GM21717 (cell line): Measurements from ENCODE around the gene PLA2G2A.
"Not testable (repeated sequence)": the region's sequence is repeated elsewhere in the genome, so short reads cannot be mapped to it uniquely, and the experiment has no call there.

ENCODE experiments used
- ATAC-seq: cut with Tn5 transposase; IDR thresholded peaks from one replicate; pipeline ENCODE4 v1.9.1; 2021; ENCODE audit warnings: mild to moderate bottlenecking, moderate library complexity; ENCODE audit not compliant: unreplicated experiment

PLA2G2A gene, protein sequence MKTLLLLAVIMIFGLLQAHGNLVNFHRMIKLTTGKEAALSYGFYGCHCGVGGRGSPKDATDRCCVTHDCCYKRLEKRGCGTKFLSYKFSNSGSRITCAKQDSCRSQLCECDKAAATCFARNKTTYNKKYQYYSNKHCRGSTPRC

GRCh38 chr1:19979494-19979977 lies at the start of gene PLA2G2A:
Gene PLA2G2A, minus strand, starts transcription at chr1:19979618. Its CDS starts 845 bp downstream, at chr1:19978773.
- no peak for ATAC-seq

- ATAC-seq: no peak
These were observed 49.3 kb upstream of the PLA2G2A start for GRCh38 chr1:20028726-20029125.

DNA sequence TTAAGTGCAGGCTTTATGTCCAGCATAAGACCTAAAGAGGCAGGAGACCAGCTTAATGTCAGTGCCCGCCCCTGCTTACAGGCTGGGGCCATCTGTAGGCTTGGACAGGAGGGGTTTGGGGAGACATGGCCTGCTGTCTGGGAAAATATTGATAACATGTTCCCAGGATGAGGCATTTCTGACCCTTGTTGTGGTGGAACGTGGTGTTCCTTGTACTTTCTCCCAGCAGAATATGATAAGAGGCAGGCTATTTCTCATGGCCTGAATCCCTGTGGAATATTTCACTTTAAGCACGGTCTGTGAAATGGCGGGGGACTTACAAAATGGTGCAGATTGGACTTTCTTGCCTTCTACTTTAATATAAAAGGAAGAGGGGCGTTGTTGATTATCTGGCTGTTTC lies 48.7 kb upstream of the PLA2G2A start:
- no peak for ATAC-seq

GRCh38 chr1:20017741-20018140 lies 38.3 kb upstream of the PLA2G2A start:
- no peak for ATAC-seq

DNA sequence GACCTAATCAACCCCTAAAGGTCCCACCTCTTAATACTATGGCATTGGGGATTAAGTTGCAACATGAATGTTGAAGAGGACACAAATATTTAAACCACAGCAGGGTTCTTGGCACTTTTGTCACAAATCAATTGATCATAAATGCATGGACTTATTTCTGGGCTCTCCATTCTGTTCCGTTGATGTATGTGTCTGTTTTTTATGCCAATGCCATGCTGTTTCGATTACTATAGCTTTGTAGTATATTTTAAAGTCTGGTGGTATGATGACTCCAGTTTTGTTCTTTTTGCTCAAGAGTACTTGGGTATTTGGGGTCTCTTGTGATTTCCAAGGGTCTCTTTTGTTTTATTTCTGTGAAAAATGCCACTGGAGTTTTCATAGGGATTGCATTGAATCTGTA lies 34.7 kb upstream of the PLA2G2A start:
- ATAC-seq: no peak

GRCh38 chr1:20010016-20010415 lies 30.6 kb upstream of the PLA2G2A start:
- no peak for ATAC-seq

- no peak for ATAC-seq
These were observed 29.8 kb upstream of the PLA2G2A start for GRCh38 chr1:20009212-20009611.

DNA sequence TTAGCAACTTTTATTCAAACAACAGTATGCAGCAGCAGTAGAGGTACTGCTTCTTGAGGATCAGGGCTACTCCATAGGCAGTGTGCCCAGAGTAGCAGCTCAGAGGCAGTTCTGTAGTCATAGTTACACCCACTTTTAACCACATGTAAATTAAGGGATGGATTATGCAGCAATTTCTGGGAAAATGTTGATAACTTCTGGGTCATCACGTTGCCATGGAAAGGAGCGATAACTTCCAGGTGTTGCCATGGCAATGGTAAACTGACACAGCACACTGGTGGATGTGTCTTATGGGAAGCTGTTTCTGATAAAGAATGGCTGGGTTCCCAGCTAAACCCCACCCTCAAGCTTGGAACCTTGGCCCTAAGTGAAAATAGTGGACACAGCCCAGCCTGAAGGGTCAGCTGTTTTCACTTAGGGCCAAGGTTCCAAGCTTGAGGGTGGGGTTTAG lies 29.0 kb upstream of the PLA2G2A start:
- no peak for ATAC-seq

- not testable (repeated sequence) for ATAC-seq
These were observed 19.4 kb upstream of the PLA2G2A start for GRCh38 chr1:19998823-19999222.

- no peak for ATAC-seq
These were observed 11.3 kb upstream of the PLA2G2A start for GRCh38 chr1:19990689-19991088.

- ATAC-seq: not testable (repeated sequence)
These were observed 10.8 kb upstream of the PLA2G2A start for GRCh38 chr1:19990182-19990582.

- ATAC-seq: no peak
These were observed 9.0 kb upstream of the PLA2G2A start for GRCh38 chr1:19988267-19989006.

DNA sequence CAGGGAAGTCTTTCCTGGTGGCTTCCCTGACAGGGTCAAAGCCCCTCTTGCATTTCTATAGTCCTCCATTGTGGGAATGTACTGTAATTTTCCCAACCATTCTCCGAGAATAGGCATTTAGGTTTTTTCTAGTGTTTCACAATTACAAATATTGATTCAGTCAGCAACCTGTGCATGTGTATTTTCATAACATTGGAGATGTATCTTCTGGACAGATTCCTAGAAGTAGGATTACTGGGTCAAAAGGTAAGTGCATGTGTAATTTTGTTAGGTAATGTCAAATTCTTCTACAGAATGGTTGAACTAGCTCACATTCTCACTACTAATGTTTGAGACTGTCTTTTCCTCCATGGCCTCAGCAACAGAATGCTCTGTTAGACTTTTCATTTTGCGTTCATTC lies 8.3 kb upstream of the PLA2G2A start:
- ATAC-seq: no peak

- not testable (repeated sequence) for ATAC-seq
These were observed 5.1 kb upstream of the PLA2G2A start for GRCh38 chr1:19984409-19985016.

- ATAC-seq: no peak
These were observed 2.3 kb upstream of the PLA2G2A start for GRCh38 chr1:19981507-19982312.

- no peak for ATAC-seq
These were observed 1.7 kb upstream of the PLA2G2A start for GRCh38 chr1:19981170-19981506.

- no peak for ATAC-seq
These were observed 896 bp upstream of the PLA2G2A start for GRCh38 chr1:19980314-19980713.

- no peak for ATAC-seq
These were observed 1.3 kb downstream of the PLA2G2A start for GRCh38 chr1:19978143-19978542.

DNA sequence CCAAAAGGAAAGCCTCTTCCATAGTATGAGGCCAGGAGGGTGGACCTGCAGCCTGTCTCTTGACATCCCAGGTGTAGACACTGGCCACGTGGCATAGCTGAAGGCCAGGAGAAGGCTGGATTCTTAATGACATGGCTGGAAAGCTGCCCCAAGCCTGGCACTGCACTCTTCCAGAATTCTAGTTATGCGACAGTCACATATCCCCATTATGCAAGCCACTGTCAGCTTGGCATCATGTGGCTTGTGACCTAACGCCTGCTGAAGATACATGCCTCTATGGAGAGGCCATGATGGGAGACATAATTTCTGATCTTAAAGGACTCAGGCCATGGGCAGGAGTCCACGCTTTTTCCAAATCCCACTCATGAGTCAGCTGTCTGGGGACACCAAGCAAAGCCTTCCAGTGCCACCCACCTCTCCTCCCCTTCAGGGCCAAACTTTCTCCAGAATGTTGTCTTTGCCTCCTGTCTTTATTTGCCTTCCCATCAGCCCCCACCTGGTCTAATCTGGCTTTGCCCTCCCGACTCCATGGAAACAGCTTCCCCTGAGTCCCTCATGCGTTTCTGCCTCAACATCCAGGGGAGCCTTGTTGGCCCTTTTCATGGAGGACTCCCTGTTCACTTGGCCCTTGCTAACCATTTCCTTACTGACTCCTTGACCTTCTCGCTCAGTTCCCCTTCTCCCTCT lies 3.0 kb downstream of the PLA2G2A start:
- ATAC-seq: no peak

DNA sequence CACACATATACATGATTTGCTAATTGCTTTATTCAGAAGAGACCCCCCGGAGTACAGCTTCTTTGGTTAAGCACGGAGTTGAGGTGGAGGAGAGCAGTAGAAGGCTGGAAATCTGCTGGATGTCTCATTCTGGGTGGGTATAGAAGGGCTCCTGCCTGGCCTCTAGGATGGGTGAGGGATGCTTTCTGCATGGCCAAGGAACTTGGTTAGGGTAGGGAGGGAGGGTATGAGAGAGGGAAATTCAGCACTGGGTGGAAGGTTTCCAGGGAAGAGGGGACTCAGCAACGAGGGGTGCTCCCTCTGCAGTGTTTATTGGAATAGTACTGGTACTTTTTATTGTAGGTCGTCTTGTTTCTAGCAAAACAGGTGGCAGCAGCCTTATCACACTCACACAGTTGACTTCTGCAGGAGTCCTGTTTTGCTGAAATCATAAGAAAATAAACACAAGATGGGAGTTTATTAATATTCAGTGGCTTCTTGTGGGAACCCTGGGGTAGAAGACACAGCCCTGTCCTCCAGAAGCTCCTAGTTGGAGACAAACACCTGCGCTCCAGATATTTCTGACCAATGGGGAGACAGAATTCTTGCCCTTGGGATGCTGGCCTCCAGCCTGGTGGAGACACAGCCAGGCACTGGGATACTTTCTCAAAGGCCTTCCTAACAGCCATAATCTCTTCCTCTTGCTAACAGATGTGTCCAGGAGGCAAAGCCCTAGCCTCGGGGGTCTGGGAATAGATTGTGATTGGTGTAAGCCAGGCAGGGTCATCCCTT lies 3.8 kb downstream of the PLA2G2A start:
- no peak for ATAC-seq
